ENCODE measurements around the gene GSX2.

DNA sequence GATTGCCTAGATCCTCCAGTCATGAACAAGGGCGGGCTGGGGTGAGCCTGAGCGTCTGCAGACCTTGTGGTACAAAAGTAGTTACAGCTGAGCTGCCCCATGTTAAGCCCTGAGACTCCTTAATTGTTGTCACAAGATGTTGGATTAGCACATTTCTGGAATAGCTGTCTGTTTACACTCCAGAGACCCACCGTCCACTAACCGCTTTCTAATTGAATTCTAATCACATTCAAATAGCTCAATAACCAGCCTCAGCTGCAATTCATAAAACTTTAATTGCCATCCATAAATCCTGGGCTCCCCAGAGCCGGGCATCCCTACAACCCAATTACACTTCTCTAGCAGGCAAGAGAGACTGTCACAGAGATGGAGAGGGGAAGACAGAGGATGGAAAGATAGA, 1.6 kb upstream of the GSX2 start:
- no peak for TF ChIP-seq CTCF (IDR thresholded peaks at IDR 0.05 in 8 of 11, conservative IDR thresholded peaks at IDR 0.05 in 3 of 11)
- TF ChIP-seq POLR2A (IDR thresholded peaks at IDR 0.05), result no peak
